Liver (tissue), 9 donors: Measurements from ENCODE around the gene MAOB. TPM values are rescaled to one million over a fixed set of nuclear protein-coding genes. Genes with fewer than 3 reads are reported as not detected.

ENCODE experiments used
- DNase-seq: peaks from one replicate; pipeline ENCODE4 v3.0.0-alpha.2; 2017; ENCODE audit warnings: low spot score
- H3K27ac ChIP-seq, 2 donors: one replicate each; pipeline ENCODE4 v1.7.0; 2013; ENCODE audit warnings: inconsistent platforms in 2 of 2, low read length in 2 of 2, control low read depth in 1 of 2, low read depth in 1 of 2, mild to moderate bottlenecking in 1 of 2
- H3K27me3 ChIP-seq, 4 donors: one replicate each; pipeline versions ENCODE4 v1.6.1 to v1.7.0; 2013; ENCODE audit warnings: low read length in 3 of 4, inconsistent platforms in 1 of 4, mild to moderate bottlenecking in 1 of 4, moderate library complexity in 1 of 4; ENCODE audit not compliant: control insufficient read depth in 4 of 4, insufficient read depth in 4 of 4
- H3K36me3 ChIP-seq, 4 donors: one replicate each; pipeline versions ENCODE4 v1.6.1 to v1.7.0; 2013; ENCODE audit warnings: low read length in 3 of 4, mild to moderate bottlenecking in 3 of 4, low read depth in 1 of 4, moderate library complexity in 1 of 4; ENCODE audit not compliant: control insufficient read depth in 4 of 4, insufficient read depth in 3 of 4
- H3K4me1 ChIP-seq, 4 donors: one replicate each; pipeline versions ENCODE4 v1.6.1 to v1.7.0; 2013; ENCODE audit warnings: low read length in 3 of 4, mild to moderate bottlenecking in 3 of 4, moderate library complexity in 1 of 4; ENCODE audit not compliant: control insufficient read depth in 4 of 4, insufficient read depth in 4 of 4
- H3K4me3 ChIP-seq, 3 donors: one replicate each; pipeline versions ENCODE4 v1.6.1 to v1.7.0; 2013; ENCODE audit warnings: low read length in 3 of 3, control low read depth in 1 of 3, low read depth in 1 of 3, mild to moderate bottlenecking in 1 of 3
- H3K9ac ChIP-seq, 2 donors: one replicate each; pipeline ENCODE4 v1.7.0; 2013; ENCODE audit warnings: low read length in 2 of 2, mild to moderate bottlenecking in 2 of 2, moderate library complexity in 2 of 2, control low read depth in 1 of 2, low read depth in 1 of 2
- H3K9me3 ChIP-seq, 4 donors: one replicate each; pipeline versions ENCODE4 v1.6.1 to v1.7.0; 2013; ENCODE audit warnings: low read length in 3 of 4; ENCODE audit not compliant: control insufficient read depth in 4 of 4
- GABPA ChIP-seq, 2 donors: IDR thresholded peaks in 1 of 2; conservative IDR thresholded peaks in 1 of 2; 2 replicates each; pipeline ENCODE4 v1.6.1; 2016; ENCODE audit warnings: antibody characterized with exemption in 2 of 2, mild to moderate bottlenecking in 1 of 2, moderate library complexity in 1 of 2
- JUND ChIP-seq, 2 donors: IDR thresholded peaks; 2 replicates each; pipeline ENCODE4 v1.6.1; 2016; ENCODE audit warnings: antibody characterized with exemption in 2 of 2
- RAD21 ChIP-seq, 2 donors: IDR thresholded peaks; 2 replicates each; pipeline ENCODE4 v1.6.1; 2016; ENCODE audit warnings: antibody characterized with exemption in 2 of 2, mild to moderate bottlenecking in 2 of 2
- YY1 ChIP-seq: IDR thresholded peaks from 2 replicates; pipeline ENCODE4 v1.6.1; 2016; ENCODE audit warnings: antibody characterized with exemption, mild to moderate bottlenecking
- ZBTB33 ChIP-seq: IDR thresholded peaks from 2 replicates; pipeline ENCODE4 v1.6.1; 2016; ENCODE audit warnings: antibody characterized with exemption
- WGBS: extraction: QIAGEN DNeasy Blood & Tissue Kit; methylation state at CpG from one replicate; pipeline ENCODE4 v1.1.7; 2013; 5-methylcytosine and 5-hydroxymethylcytosine counted together
- polyA plus RNA-seq, 2 donors: library from polyadenylated mRNA; stranded (reverse) in 1 of 2; unstranded in 1 of 2; fragments of 200-250 nt in 1 of 2; fragments of >200 nt in 1 of 2; fragmentation: Nextera tagmentation in 1 of 2; extraction: Ambion mirVana in 1 of 2; gene quantifications; one replicate each; pipeline versions ENCODE4 v1.2.1 to v1.2.3, GENCODE V29; 2013 to 2015
- total RNA-seq, 2 donors: library from RNA; depleted of rRNA; stranded (reverse); fragments of >200 nt; gene quantifications; one replicate each; pipeline ENCODE4 v1.2.3, GENCODE V29; 2014
- TF ChIP-seq, protein P1 (sequence below): IDR thresholded peaks from 2 replicates; pipeline ENCODE4 v1.6.1; 2016; ENCODE audit warnings: antibody characterized with exemption, mild to moderate bottlenecking
- TF ChIP-seq, protein P2 (sequence below): IDR thresholded peaks from 2 replicates; pipeline ENCODE4 v1.6.1; 2016; ENCODE audit warnings: antibody characterized with exemption
- donor health status: healthy.
- donor health status: healthy.
- donor health status: healthy.
- donor health status: healthy.
- donor health status: healthy.

The MAOB gene
- total and polyA plus RNA-seq, 4 donors = 34.0 to 96.3 (median 72.6) TPM

- Histone ChIP-seq H3K27me3 (no peaks in the 10 kb centered on the region), H3K9ac (peak overlapping the region in 1 of 2 donors; percentile 66), H3K9me3 (no peaks in the 10 kb centered on the region), H3K27ac (peak overlapping the region; percentile 64 to 91), H3K4me1 (peaks cover 4 to 23% (median 12%) of the 10 kb centered on the region in 4 donors), H3K36me3 (no peaks in the 10 kb centered on the region), H3K4me3 (peak overlapping the region; percentile 2 to 74 (median 69))
- 29% methylated on average over 6 of the region's 6 CpGs for WGBS
- TF ChIP-seq YY1 = peak; percentile 41
- TF ChIP-seq ZBTB33 = no peak
- TF ChIP-seq, protein P1, sequence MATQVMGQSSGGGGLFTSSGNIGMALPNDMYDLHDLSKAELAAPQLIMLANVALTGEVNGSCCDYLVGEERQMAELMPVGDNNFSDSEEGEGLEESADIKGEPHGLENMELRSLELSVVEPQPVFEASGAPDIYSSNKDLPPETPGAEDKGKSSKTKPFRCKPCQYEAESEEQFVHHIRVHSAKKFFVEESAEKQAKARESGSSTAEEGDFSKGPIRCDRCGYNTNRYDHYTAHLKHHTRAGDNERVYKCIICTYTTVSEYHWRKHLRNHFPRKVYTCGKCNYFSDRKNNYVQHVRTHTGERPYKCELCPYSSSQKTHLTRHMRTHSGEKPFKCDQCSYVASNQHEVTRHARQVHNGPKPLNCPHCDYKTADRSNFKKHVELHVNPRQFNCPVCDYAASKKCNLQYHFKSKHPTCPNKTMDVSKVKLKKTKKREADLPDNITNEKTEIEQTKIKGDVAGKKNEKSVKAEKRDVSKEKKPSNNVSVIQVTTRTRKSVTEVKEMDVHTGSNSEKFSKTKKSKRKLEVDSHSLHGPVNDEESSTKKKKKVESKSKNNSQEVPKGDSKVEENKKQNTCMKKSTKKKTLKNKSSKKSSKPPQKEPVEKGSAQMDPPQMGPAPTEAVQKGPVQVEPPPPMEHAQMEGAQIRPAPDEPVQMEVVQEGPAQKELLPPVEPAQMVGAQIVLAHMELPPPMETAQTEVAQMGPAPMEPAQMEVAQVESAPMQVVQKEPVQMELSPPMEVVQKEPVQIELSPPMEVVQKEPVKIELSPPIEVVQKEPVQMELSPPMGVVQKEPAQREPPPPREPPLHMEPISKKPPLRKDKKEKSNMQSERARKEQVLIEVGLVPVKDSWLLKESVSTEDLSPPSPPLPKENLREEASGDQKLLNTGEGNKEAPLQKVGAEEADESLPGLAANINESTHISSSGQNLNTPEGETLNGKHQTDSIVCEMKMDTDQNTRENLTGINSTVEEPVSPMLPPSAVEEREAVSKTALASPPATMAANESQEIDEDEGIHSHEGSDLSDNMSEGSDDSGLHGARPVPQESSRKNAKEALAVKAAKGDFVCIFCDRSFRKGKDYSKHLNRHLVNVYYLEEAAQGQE = peak; percentile 82
- TF ChIP-seq RAD21 (IDR thresholded peaks at IDR 0.05) = no peak
- no peak for TF ChIP-seq JUND (IDR thresholded peaks at IDR 0.05)
- TF ChIP-seq, protein P2, sequence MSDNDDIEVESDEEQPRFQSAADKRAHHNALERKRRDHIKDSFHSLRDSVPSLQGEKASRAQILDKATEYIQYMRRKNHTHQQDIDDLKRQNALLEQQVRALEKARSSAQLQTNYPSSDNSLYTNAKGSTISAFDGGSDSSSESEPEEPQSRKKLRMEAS = peak; percentile 38
- no peak for TF ChIP-seq GABPA (IDR thresholded peaks at IDR 0.05 in 1 of 2, conservative IDR thresholded peaks at IDR 0.05 in 1 of 2)
- no peak for DNase-seq
Observed at GRCh38 chrX:43878906-43879526, 3.2 kb downstream of the MAOB start.

DNA sequence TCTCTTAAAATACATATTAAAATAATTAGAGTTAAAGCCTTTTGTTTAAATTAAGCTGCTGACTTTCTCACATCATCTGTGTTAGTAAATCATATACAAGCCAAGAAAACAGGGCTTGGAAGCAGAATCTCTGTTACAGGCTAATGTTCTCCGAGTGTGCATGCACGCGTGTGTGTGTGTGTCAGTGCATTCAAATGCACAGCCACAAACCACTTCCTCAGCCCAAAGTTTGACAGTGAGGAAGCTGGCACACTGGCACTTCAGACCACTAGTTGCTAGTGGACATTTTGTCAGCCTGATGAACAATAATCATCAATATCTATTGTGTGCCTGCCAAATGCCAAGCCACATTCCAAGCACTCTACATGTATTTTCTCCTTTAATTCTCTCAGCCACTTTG is 5.6 kb downstream of the MAOB start:
- Histone ChIP-seq H3K4me1 (peaks cover 4 to 25% (median 10%) of the 10 kb centered on the region in 4 donors), H3K9me3 (no peaks in the 10 kb centered on the region), H3K27ac (no peak overlapping the region), H3K36me3 (no peaks in the 10 kb centered on the region), H3K4me3 (no peak overlapping the region), H3K27me3 (no peaks in the 10 kb centered on the region), H3K9ac (no peak overlapping the region)
- DNase-seq = no peak
- TF ChIP-seq ZBTB33 = no peak
- 47% methylated on average over 3 of the region's 3 CpGs for WGBS
